ENCODE measurements around the gene ASGR2. TPM values are rescaled to one million over a fixed set of nuclear protein-coding genes. Genes with fewer than 3 reads are reported as not detected.

Gene ASGR2
- total RNA-seq, 1 donor from 2014 or later = 0.82 TPM

- TF ChIP-seq CTCF (conservative IDR thresholded peaks at IDR 0.05) = no peak
- peaks cover 9% of the 10 kb centered on the region for H3K27me3 Mint-ChIP-seq
- no peaks in the 10 kb centered on the region for H3K9me3 Mint-ChIP-seq
- H3K36me3 Mint-ChIP-seq = no peaks in the 10 kb centered on the region
- H3K4me1 Mint-ChIP-seq (ENCODE audit: unreplicated experiment) = peaks cover 34% of the 10 kb centered on the region
- DNase-seq (ENCODE audit: extremely low spot score, unreplicated experiment) = no peak
- H3K27ac Mint-ChIP-seq = peak overlapping the region; percentile 85
- H3K4me3 Mint-ChIP-seq = peak overlapping the region; percentile 44
These were observed 29.6 kb upstream of the ASGR2 start for GRCh38 chr17:7144213-7144612.

GRCh38 chr17:7141824-7142223, 27.2 kb upstream of the ASGR2 start:
- DNase-seq (ENCODE audit: extremely low spot score, unreplicated experiment) = no peak
- H3K27me3 Mint-ChIP-seq = peaks cover 9% of the 10 kb centered on the region
- peak overlapping the region; percentile 99 for H3K27ac Mint-ChIP-seq
- TF ChIP-seq CTCF (conservative IDR thresholded peaks at IDR 0.05) = no peak
- peaks cover 34% of the 10 kb centered on the region for H3K4me1 Mint-ChIP-seq (ENCODE audit: unreplicated experiment)
- no peaks in the 10 kb centered on the region for H3K36me3 Mint-ChIP-seq
- no peaks in the 10 kb centered on the region for H3K9me3 Mint-ChIP-seq
- H3K4me3 Mint-ChIP-seq = peak overlapping the region; percentile 72

- H3K27ac Mint-ChIP-seq = peak overlapping the region; percentile 99
- no peak for TF ChIP-seq CTCF (conservative IDR thresholded peaks at IDR 0.05)
- no peaks in the 10 kb centered on the region for H3K36me3 Mint-ChIP-seq
- H3K4me1 Mint-ChIP-seq (ENCODE audit: unreplicated experiment) = peaks cover 26% of the 10 kb centered on the region
- peak overlapping the region; percentile 83 for H3K4me3 Mint-ChIP-seq
- no peaks in the 10 kb centered on the region for H3K9me3 Mint-ChIP-seq
- DNase-seq (ENCODE audit: extremely low spot score, unreplicated experiment) = no peak
- peaks cover 12% of the 10 kb centered on the region for H3K27me3 Mint-ChIP-seq
These were observed 24.8 kb upstream of the ASGR2 start for GRCh38 chr17:7139400-7139799.

GRCh38 chr17:7138800-7139381, 24.3 kb upstream of the ASGR2 start:
- no peak for TF ChIP-seq CTCF (conservative IDR thresholded peaks at IDR 0.05)
- DNase-seq (ENCODE audit: extremely low spot score, unreplicated experiment) = no peak
- H3K27ac Mint-ChIP-seq = peak overlapping the region; percentile 99
- peaks cover 12% of the 10 kb centered on the region for H3K27me3 Mint-ChIP-seq
- no peaks in the 10 kb centered on the region for H3K9me3 Mint-ChIP-seq
- H3K4me1 Mint-ChIP-seq (ENCODE audit: unreplicated experiment) = peaks cover 23% of the 10 kb centered on the region
- no peaks in the 10 kb centered on the region for H3K36me3 Mint-ChIP-seq
- peak overlapping the region; percentile 22 for H3K4me3 Mint-ChIP-seq

GRCh38 chr17:7137171-7137943, 22.7 kb upstream of the ASGR2 start:
- H3K4me1 Mint-ChIP-seq (ENCODE audit: unreplicated experiment) = peaks cover 30% of the 10 kb centered on the region
- no peak for DNase-seq (ENCODE audit: extremely low spot score, unreplicated experiment)
- no peaks in the 10 kb centered on the region for H3K9me3 Mint-ChIP-seq
- H3K27me3 Mint-ChIP-seq = peaks cover 12% of the 10 kb centered on the region
- no peak overlapping the region for H3K4me3 Mint-ChIP-seq
- no peak overlapping the region for H3K27ac Mint-ChIP-seq
- H3K36me3 Mint-ChIP-seq = no peaks in the 10 kb centered on the region
- TF ChIP-seq CTCF (conservative IDR thresholded peaks at IDR 0.05) = no peak
